ENCODE measurements around the gene ATP8B3.

ATP8B3 gene

GRCh38 chr19:1837625-1838105 is 25.6 kb upstream of the ATP8B3 start:
- TF ChIP-seq SPI1 (IDR thresholded peaks at IDR 0.05; ENCODE audit: low read depth, low read length) (no peak), TAF1 (IDR thresholded peaks at IDR 0.05; ENCODE audit: low read depth, low read length) (no peak), POU2F2 (IDR thresholded peaks at IDR 0.05; ENCODE audit: low read depth, low read length) (no peak), POLR2AphosphoS5 (IDR thresholded peaks at IDR 0.05; ENCODE audit: low read depth, low read length) (peak; percentile 38; the same call in 1 of the 2 replicates), POLR2A (IDR thresholded peaks at IDR 0.05; ENCODE audit: low read depth, low read length) (no peak), PAX5 (IDR thresholded peaks at IDR 0.05; ENCODE audit: insufficient read depth, low read length, severe bottlenecking) (no peak)
- FAIRE-seq (peak; percentile 65), DNase-seq (ENCODE audit: insufficient read length, low spot score) (peak; percentile 97)

GRCh38 chr19:1837222-1837565 is 25.1 kb upstream of the ATP8B3 start:
- FAIRE-seq (no peak), DNase-seq (ENCODE audit: insufficient read length, low spot score) (no peak)
- TF ChIP-seq SPI1 (IDR thresholded peaks at IDR 0.05; ENCODE audit: low read depth, low read length) (no peak), POU2F2 (IDR thresholded peaks at IDR 0.05; ENCODE audit: low read depth, low read length) (no peak), POLR2A (IDR thresholded peaks at IDR 0.05; ENCODE audit: low read depth, low read length) (no peak), PAX5 (IDR thresholded peaks at IDR 0.05; ENCODE audit: insufficient read depth, low read length, severe bottlenecking) (no peak), POLR2AphosphoS5 (IDR thresholded peaks at IDR 0.05; ENCODE audit: low read depth, low read length) (no peak), TAF1 (IDR thresholded peaks at IDR 0.05; ENCODE audit: low read depth, low read length) (no peak)

GRCh38 chr19:1836458-1837221 is 24.6 kb upstream of the ATP8B3 start:
- DNase-seq (ENCODE audit: insufficient read length, low spot score) (no peak), FAIRE-seq (no peak)
- no peak for TF ChIP-seq POLR2AphosphoS5 (IDR thresholded peaks at IDR 0.05; ENCODE audit: low read depth, low read length)
- TF ChIP-seq TAF1 (IDR thresholded peaks at IDR 0.05; ENCODE audit: low read depth, low read length): no peak
- TF ChIP-seq POLR2A (IDR thresholded peaks at IDR 0.05; ENCODE audit: low read depth, low read length): no peak
- TF ChIP-seq PAX5 (IDR thresholded peaks at IDR 0.05; ENCODE audit: insufficient read depth, low read length, severe bottlenecking): no peak
- TF ChIP-seq POU2F2 (IDR thresholded peaks at IDR 0.05; ENCODE audit: low read depth, low read length): no peak
- no peak for TF ChIP-seq SPI1 (IDR thresholded peaks at IDR 0.05; ENCODE audit: low read depth, low read length)

- no peak for TF ChIP-seq TAF1 (IDR thresholded peaks at IDR 0.05; ENCODE audit: low read depth, low read length)
- 0 out of 2 replicates have a peak, but pooled peaks have one; percentile 11 for TF ChIP-seq POLR2A (IDR thresholded peaks at IDR 0.05; ENCODE audit: low read depth, low read length)
- FAIRE-seq: no peak
Measured at GRCh38 chr19:1833540-1833939, 21.5 kb upstream of the ATP8B3 start.

GRCh38 chr19:1832046-1832663 is 20.1 kb upstream of the ATP8B3 start:
- no peak for TF ChIP-seq PAX5 (IDR thresholded peaks at IDR 0.05; ENCODE audit: insufficient read depth, low read length, severe bottlenecking)
- no peak for TF ChIP-seq POLR2AphosphoS5 (IDR thresholded peaks at IDR 0.05; ENCODE audit: low read depth, low read length)
- TF ChIP-seq TAF1 (IDR thresholded peaks at IDR 0.05; ENCODE audit: low read depth, low read length): no peak
- no peak for TF ChIP-seq POU2F2 (IDR thresholded peaks at IDR 0.05; ENCODE audit: low read depth, low read length)
- no peak for TF ChIP-seq SPI1 (IDR thresholded peaks at IDR 0.05; ENCODE audit: low read depth, low read length)
- no peak for TF ChIP-seq POLR2A (IDR thresholded peaks at IDR 0.05; ENCODE audit: low read depth, low read length)
- no peak for FAIRE-seq
- DNase-seq (ENCODE audit: insufficient read length, low spot score): no peak

More at GRCh38 chr19:1833540-1833939, 21.5 kb upstream of the ATP8B3 start:
- no peak for DNase-seq (ENCODE audit: insufficient read length, low spot score)

- no peak for FAIRE-seq
- no peak for DNase-seq (ENCODE audit: insufficient read length, low spot score)
- TF ChIP-seq POLR2AphosphoS5 (IDR thresholded peaks at IDR 0.05; ENCODE audit: low read depth, low read length): 0 out of 2 replicates have a peak, but pooled peaks have one; percentile 54
- TF ChIP-seq POU2F2 (IDR thresholded peaks at IDR 0.05; ENCODE audit: low read depth, low read length): no peak
Measured at GRCh38 chr19:1830978-1831377, 18.9 kb upstream of the ATP8B3 start.

GRCh38 chr19:1830568-1830967 is 18.5 kb upstream of the ATP8B3 start:
- FAIRE-seq: no peak
- no peak for DNase-seq (ENCODE audit: insufficient read length, low spot score)
- TF ChIP-seq POLR2A (IDR thresholded peaks at IDR 0.05; ENCODE audit: low read depth, low read length) (no peak), POLR2AphosphoS5 (IDR thresholded peaks at IDR 0.05; ENCODE audit: low read depth, low read length) (no peak), SPI1 (IDR thresholded peaks at IDR 0.05; ENCODE audit: low read depth, low read length) (no peak), POU2F2 (IDR thresholded peaks at IDR 0.05; ENCODE audit: low read depth, low read length) (no peak), PAX5 (IDR thresholded peaks at IDR 0.05; ENCODE audit: insufficient read depth, low read length, severe bottlenecking) (no peak), TAF1 (IDR thresholded peaks at IDR 0.05; ENCODE audit: low read depth, low read length) (no peak)

GRCh38 chr19:1829958-1830357 is 17.9 kb upstream of the ATP8B3 start:
- FAIRE-seq: no peak
- DNase-seq (ENCODE audit: insufficient read length, low spot score): no peak
- TF ChIP-seq PAX5 (IDR thresholded peaks at IDR 0.05; ENCODE audit: insufficient read depth, low read length, severe bottlenecking): no peak
- no peak for TF ChIP-seq POU2F2 (IDR thresholded peaks at IDR 0.05; ENCODE audit: low read depth, low read length)
- TF ChIP-seq POLR2A (IDR thresholded peaks at IDR 0.05; ENCODE audit: low read depth, low read length): no peak
- TF ChIP-seq SPI1 (IDR thresholded peaks at IDR 0.05; ENCODE audit: low read depth, low read length): no peak
- TF ChIP-seq TAF1 (IDR thresholded peaks at IDR 0.05; ENCODE audit: low read depth, low read length): no peak
- no peak for TF ChIP-seq POLR2AphosphoS5 (IDR thresholded peaks at IDR 0.05; ENCODE audit: low read depth, low read length)

- no peak for FAIRE-seq
- DNase-seq (ENCODE audit: insufficient read length, low spot score): no peak
- TF ChIP-seq POLR2A (IDR thresholded peaks at IDR 0.05; ENCODE audit: low read depth, low read length): no peak
- no peak for TF ChIP-seq TAF1 (IDR thresholded peaks at IDR 0.05; ENCODE audit: low read depth, low read length)
- peak; percentile 47; the same call in 1 of the 2 replicates for TF ChIP-seq POLR2AphosphoS5 (IDR thresholded peaks at IDR 0.05; ENCODE audit: low read depth, low read length)
Measured at GRCh38 chr19:1828279-1829238, 16.5 kb upstream of the ATP8B3 start.
